BLaER1 treated with 17β-estradiol and CSF1 and Interleukin-3, amounts not matched to agents 10 nM and 100 nM (cell line): ENCODE measurements around the gene ICE1.
A peak's percentile ranks its signal among the peaks of the same experiment; 100 is the strongest.
"Not testable (repeated sequence)": the region's sequence is repeated elsewhere in the genome, so short reads cannot be mapped to it uniquely, and the experiment has no call there.

Source experiments
- H3K27ac ChIP-seq, 11 experiments: shearing (Covaris generic); formaldehyde crosslinking; 2 replicates each; pipeline ENCODE4 v1.8.1; 2022
- H3K27me3 ChIP-seq, 11 experiments: shearing (Covaris generic); formaldehyde crosslinking; 2 replicates each; pipeline ENCODE4 v1.8.1; 2022
- H3K36me3 ChIP-seq, 11 experiments: shearing (Covaris generic); formaldehyde crosslinking; 2 replicates each; pipeline ENCODE4 v1.8.1; 2022
- H3K4me1 ChIP-seq, 10 experiments: shearing (Covaris generic); formaldehyde crosslinking; 2 replicates each; pipeline ENCODE4 v1.8.1; 2022
- H3K4me2 ChIP-seq, 11 experiments: shearing (Covaris generic); formaldehyde crosslinking; 2 replicates each; pipeline ENCODE4 v1.8.1; 2022
- H3K4me3 ChIP-seq, 10 experiments: shearing (Covaris generic); formaldehyde crosslinking; 2 replicates each; pipeline ENCODE4 v1.8.1; 2022
- H3K9ac ChIP-seq, 11 experiments: shearing (Covaris generic); formaldehyde crosslinking; 2 replicates each; pipeline ENCODE4 v1.8.1; 2022
- H3K9me3 ChIP-seq, 11 experiments: shearing (Covaris generic); formaldehyde crosslinking; replicated peaks in 1 of 11; 2 replicates each; pipeline ENCODE4 v1.8.1; 2022
- H4K20me1 ChIP-seq, 11 experiments: shearing (Covaris generic); formaldehyde crosslinking; 2 replicates each; pipeline ENCODE4 v1.8.1; 2022
- Cebpa-rat ChIP-seq, 11 experiments: shearing (Covaris generic); IDR thresholded peaks; 2 replicates each; pipeline ENCODE4 v1.8.1; 2022

The ICE1 gene

GRCh38 chr5:5487585-5488360 is 65.3 kb downstream of the ICE1 start:
- no peak for TF ChIP-seq Cebpa-rat (IDR thresholded peaks at IDR 0.05)

DNA sequence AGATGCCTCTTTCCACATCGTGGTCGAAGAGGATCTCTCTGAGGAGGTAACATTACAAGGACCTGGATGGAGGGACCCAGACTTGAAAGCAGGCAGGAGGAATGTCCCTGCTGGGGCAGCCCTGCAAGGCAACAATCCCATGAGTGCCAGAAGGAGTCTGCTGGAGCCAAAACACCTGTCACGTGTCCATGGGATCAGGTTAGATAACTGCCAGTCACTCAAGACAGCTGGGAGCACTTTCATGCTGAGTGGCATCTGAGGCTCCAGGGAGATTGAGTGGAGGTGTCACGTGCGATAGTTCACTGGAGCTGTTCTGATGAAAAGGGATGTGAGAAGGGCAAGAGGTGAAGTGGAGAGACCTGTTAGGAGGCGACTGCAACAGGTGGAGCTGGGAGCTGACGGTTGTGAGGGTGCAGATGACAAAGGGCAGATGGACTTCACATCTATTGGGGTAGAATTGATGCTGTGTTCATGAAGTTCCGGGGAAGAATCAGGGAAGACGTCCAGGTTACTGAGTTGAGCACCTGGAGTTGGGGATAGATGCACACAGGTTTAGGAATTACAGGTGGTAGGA is 68.4 kb downstream of the ICE1 start:
- no peaks in the 10 kb centered on the region for H3K27me3 ChIP-seq

More at GRCh38 chr5:5487585-5488360, 65.3 kb downstream of the ICE1 start:
- H3K36me3 ChIP-seq, result peaks cover 36 to 83% (median 60%) of the 10 kb centered on the region in 11 experiments
- H3K9ac ChIP-seq, result no peak overlapping the region; a peak in 1 of 22 replicates
- no peaks in the 10 kb centered on the region for H3K9me3 ChIP-seq
- no peak overlapping the region for H3K4me2 ChIP-seq
- H3K27me3 ChIP-seq, result no peaks in the 10 kb centered on the region
- H4K20me1 ChIP-seq, result peaks cover 0 to 32% (median 0%) of the 10 kb centered on the region in 11 experiments; a peak in 5 of 22 replicates
- H3K27ac ChIP-seq, result no peak overlapping the region
- H3K4me3 ChIP-seq, result no peak overlapping the region
- H3K4me1 ChIP-seq, result peaks cover 0 to 4% (median 0%) of the 10 kb centered on the region in 10 experiments; a peak in 2 of 20 replicates

GRCh38 chr5:5492087-5492933 is 69.8 kb downstream of the ICE1 start:
- Histone ChIP-seq H3K4me3 (no peak overlapping the region), H3K9me3 (no peaks in the 10 kb centered on the region), H3K9ac (no peak overlapping the region), H3K27me3 (no peaks in the 10 kb centered on the region; a peak in 1 of 22 replicates), H3K4me2 (peak overlapping the region in 7 of 11 experiments; percentile 10 to 65 (median 38); a peak in 9 of 22 replicates), H4K20me1 (peaks cover 0 to 16% (median 0%) of the 10 kb centered on the region in 11 experiments; a peak in 6 of 22 replicates), H3K4me1 (peaks cover 4 to 18% (median 9%) of the 10 kb centered on the region in 10 experiments; a peak in 17 of 20 replicates), H3K27ac (no peak overlapping the region), H3K36me3 (peaks cover 24 to 39% (median 33%) of the 10 kb centered on the region in 11 experiments)
- no peak for TF ChIP-seq Cebpa-rat (IDR thresholded peaks at IDR 0.05)

More for the DNA sequence above, 68.4 kb downstream of the ICE1 start:
- Histone ChIP-seq H3K27ac (no peak overlapping the region), H3K4me3 (no peak overlapping the region), H3K4me1 (peaks cover 3 to 16% (median 7%) of the 10 kb centered on the region in 10 experiments; a peak in 10 of 20 replicates), H3K9me3 (no peaks in the 10 kb centered on the region), H4K20me1 (peaks cover 0 to 21% (median 0%) of the 10 kb centered on the region in 11 experiments; a peak in 6 of 22 replicates), H3K36me3 (peaks cover 33 to 52% (median 47%) of the 10 kb centered on the region in 11 experiments), H3K9ac (no peak overlapping the region), H3K4me2 (no peak overlapping the region)
- TF ChIP-seq Cebpa-rat (IDR thresholded peaks at IDR 0.05), result no peak

DNA sequence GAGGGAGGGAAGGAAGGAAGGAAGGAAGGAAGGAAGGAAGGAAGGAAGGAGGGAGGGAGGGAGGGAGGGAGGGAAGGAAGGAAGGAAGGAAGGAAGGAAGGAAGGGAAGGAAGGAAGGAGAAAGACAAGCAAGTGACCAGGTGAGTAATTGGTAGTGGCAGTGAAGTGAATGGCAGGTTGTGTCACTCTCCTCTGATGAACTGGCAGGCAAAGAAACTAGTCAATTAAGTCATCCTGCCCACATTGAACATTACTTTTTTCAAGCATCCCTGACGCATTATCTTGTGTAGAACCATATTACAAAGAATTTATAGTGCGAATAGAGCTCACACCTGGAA is 70.4 kb downstream of the ICE1 start:
- not testable (repeated sequence) for H3K27ac ChIP-seq, H3K9ac ChIP-seq, H3K9me3 ChIP-seq, H3K27me3 ChIP-seq, H3K4me3 ChIP-seq, H3K4me2 ChIP-seq
- Histone ChIP-seq H3K36me3 (peaks cover 20 to 33% (median 27%) of the 10 kb centered on the region in 11 experiments), H3K4me1 (peaks cover 7 to 24% (median 13%) of the 10 kb centered on the region in 10 experiments; a peak in 17 of 20 replicates), H4K20me1 (peaks cover 0 to 11% (median 0%) of the 10 kb centered on the region in 11 experiments; a peak in 6 of 22 replicates)

- no peak overlapping the region for H3K4me3 ChIP-seq
- peaks cover 6 to 15% (median 11%) of the 10 kb centered on the region in 11 experiments; a peak in 19 of 22 replicates for H3K36me3 ChIP-seq
- H3K27ac ChIP-seq, result no peak overlapping the region
- TF ChIP-seq Cebpa-rat (IDR thresholded peaks at IDR 0.05), result no peak
- H3K27me3 ChIP-seq, result no peaks in the 10 kb centered on the region; a peak in 1 of 22 replicates
- H3K9ac ChIP-seq, result no peak overlapping the region
- no peaks in the 10 kb centered on the region for H3K9me3 ChIP-seq
- peaks cover 7 to 29% (median 14%) of the 10 kb centered on the region in 10 experiments; a peak in 17 of 20 replicates for H3K4me1 ChIP-seq
- H4K20me1 ChIP-seq, result peaks cover 0 to 11% (median 0%) of the 10 kb centered on the region in 11 experiments; a peak in 5 of 22 replicates
- peak overlapping the region in 7 of 11 experiments; percentile 8 to 48 (median 25); a peak in 9 of 22 replicates for H3K4me2 ChIP-seq
These were observed 72.3 kb downstream of the ICE1 start for GRCh38 chr5:5494489-5495402.

DNA sequence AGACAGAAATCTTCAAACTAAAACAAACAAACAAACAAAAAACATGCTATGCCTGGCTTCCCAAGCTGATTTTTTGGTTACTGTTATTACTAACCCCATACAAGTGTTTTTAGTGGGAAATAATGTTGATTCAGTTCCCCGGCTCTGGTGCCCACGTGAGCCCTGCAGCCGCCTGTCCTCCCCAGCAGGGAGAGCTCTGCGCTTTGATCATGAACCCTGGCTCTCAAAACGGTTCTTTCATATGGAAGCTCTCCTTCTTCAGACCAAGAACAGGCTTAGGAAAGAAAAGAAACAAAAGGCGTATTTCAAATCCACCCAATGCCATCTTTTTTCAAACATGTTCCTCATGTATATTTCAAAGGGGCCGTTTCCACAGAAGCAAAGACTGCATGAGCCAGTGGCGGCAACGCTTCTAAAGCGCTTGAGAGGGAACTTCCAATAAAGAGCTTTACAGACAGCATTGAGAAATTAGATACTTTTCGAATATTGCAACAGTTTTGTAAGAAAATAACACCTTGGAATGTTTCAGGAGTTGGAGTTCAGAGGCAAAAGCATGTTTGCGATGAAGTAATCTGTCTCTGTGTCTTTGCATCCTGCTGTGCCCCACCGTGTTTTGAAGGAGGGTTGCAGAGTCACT is 74.8 kb downstream of the ICE1 start:
- peaks cover 7 to 29% (median 14%) of the 10 kb centered on the region in 10 experiments; a peak in 17 of 20 replicates for H3K4me1 ChIP-seq
- no peak overlapping the region for H3K4me3 ChIP-seq
- no peaks in the 10 kb centered on the region; a peak in 1 of 22 replicates for H3K27me3 ChIP-seq
- no peaks in the 10 kb centered on the region for H3K36me3 ChIP-seq
- no peak overlapping the region for H3K9ac ChIP-seq
- no peak overlapping the region for H3K27ac ChIP-seq
- TF ChIP-seq Cebpa-rat (IDR thresholded peaks at IDR 0.05), result no peak
- H3K4me2 ChIP-seq, result peak overlapping the region in 8 of 11 experiments; percentile 10 to 57 (median 36); a peak in 13 of 22 replicates
- H3K9me3 ChIP-seq, result no peaks in the 10 kb centered on the region
- H4K20me1 ChIP-seq, result peaks cover 0 to 4% (median 0%) of the 10 kb centered on the region in 11 experiments; a peak in 1 of 22 replicates

- H3K36me3 ChIP-seq, result no peaks in the 10 kb centered on the region
- no peak for TF ChIP-seq Cebpa-rat (IDR thresholded peaks at IDR 0.05)
These were observed 77.0 kb downstream of the ICE1 start for GRCh38 chr5:5499442-5499841.

More at GRCh38 chr5:5499442-5499841, 77.0 kb downstream of the ICE1 start:
- Histone ChIP-seq H3K9me3 (peaks cover 4 to 10% (median 7%) of the 10 kb centered on the region in 11 experiments; a peak in 11 of 22 replicates), H3K4me3 (no peak overlapping the region), H3K9ac (no peak overlapping the region), H3K27me3 (no peaks in the 10 kb centered on the region; a peak in 1 of 22 replicates), H3K4me2 (no peak overlapping the region), H4K20me1 (peaks cover 0 to 4% (median 0%) of the 10 kb centered on the region in 11 experiments; a peak in 1 of 22 replicates), H3K27ac (no peak overlapping the region), H3K4me1 (peaks cover 0 to 16% (median 10%) of the 10 kb centered on the region in 10 experiments; a peak in 12 of 20 replicates)
